ENCODE results near the gene PGM2. TPM values are rescaled to one million over a fixed set of nuclear protein-coding genes. Genes with fewer than 3 reads are reported as not detected.

Gene PGM2
- total and polyA plus RNA-seq, 5 experiments from 2014 or later = 17.3 to 22.0 (median 18.3) TPM

DNA sequence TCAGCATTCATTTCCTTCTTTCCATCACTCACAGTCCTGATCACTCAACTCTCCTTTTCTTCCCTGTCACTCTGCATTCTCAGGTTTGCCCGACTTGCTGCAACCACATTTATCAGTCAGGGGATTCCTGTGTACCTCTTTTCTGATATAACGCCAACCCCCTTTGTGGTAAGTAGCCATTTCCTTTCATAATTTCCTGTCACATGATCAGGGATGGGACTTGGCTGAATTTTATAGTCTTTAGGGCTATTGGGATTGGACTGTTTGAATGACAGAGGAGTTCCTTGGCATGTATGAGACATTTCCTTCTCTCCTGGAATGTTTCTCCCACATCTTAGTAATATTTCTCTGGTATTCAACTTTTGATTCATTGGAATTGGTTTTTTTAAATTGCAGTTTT, 11.0 kb downstream of the PGM2 start:
- POLR2A ChIA-PET = interaction anchor here (0.9 to 1.1 kb wide), 2 partner anchors 10 to 14 kb away, joined by 3 to 6 read pairs; partner anchors contain the start of gene PGM2
- no peaks in the 10 kb centered on the region for H3K9me3 Mint-ChIP-seq
- peak overlapping the region in 8 of 10 donors; percentile 8 to 49 (median 24) for H3K4me3 Mint-ChIP-seq
- H3K27ac Mint-ChIP-seq = peak overlapping the region in 6 of 10 donors; percentile 1 to 64 (median 42)
- DNase-seq = no peak
- peak; percentile 28 to 57 for ATAC-seq
- peaks cover 21 to 40% (median 25%) of the 10 kb centered on the region in 4 donors for H3K4me1 Mint-ChIP-seq
- peaks cover 10 to 82% (median 42%) of the 10 kb centered on the region in 3 donors for H3K36me3 Mint-ChIP-seq
- no peaks in the 10 kb centered on the region for H3K27me3 Mint-ChIP-seq

DNA sequence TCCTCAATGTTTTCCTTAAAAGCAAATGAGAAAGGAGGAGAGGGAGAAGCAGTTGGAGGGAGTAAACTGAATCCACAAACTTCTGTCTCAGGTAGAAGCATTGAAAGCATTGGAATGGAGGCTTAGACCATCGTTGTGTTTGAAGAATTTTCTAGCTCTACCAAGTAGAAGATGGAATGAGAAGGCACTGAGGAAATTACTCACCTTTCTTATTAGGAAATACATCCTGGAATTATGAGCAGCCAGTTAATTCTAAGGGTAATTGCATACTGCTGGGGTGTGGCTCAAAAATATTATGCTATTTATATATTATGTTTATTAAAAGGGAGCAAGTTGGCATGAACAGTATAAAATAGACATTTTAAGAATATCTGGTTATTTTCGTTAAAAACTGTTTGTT, 12.9 kb downstream of the PGM2 start:
- no peak overlapping the region for H3K4me3 Mint-ChIP-seq
- H3K4me1 Mint-ChIP-seq = peaks cover 21 to 35% (median 25%) of the 10 kb centered on the region in 4 donors
- H3K27ac Mint-ChIP-seq = no peak overlapping the region
- no peaks in the 10 kb centered on the region for H3K27me3 Mint-ChIP-seq
- POLR2A ChIA-PET = no interaction called here
- DNase-seq (no peak), ATAC-seq (no peak)
- H3K9me3 Mint-ChIP-seq = no peaks in the 10 kb centered on the region
- H3K36me3 Mint-ChIP-seq = peaks cover 10 to 83% (median 43%) of the 10 kb centered on the region in 3 donors

DNA sequence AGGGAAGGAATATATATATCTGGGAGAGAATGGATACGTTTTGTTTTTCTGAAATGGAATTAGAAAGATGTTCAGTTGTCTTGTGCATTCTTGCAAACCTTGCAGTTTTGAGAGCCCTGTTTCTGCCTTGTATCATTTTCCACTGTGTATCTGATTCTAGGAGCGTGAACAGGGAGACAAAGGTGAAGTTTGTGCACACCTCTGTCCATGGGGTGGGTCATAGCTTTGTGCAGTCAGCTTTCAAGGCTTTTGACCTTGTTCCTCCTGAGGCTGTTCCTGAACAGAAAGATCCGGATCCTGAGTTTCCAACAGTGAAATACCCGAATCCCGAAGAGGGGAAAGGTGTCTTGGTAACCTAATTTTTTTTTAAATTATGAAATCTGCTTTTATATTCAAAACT, 17.7 kb downstream of the PGM2 start:
- POLR2A ChIA-PET = no interaction called here
- peaks cover 13 to 85% (median 40%) of the 10 kb centered on the region in 3 donors for H3K36me3 Mint-ChIP-seq
- DNase-seq (no peak), ATAC-seq (no peak)
- H3K9me3 Mint-ChIP-seq = no peaks in the 10 kb centered on the region
- no peak overlapping the region for H3K27ac Mint-ChIP-seq
- H3K4me3 Mint-ChIP-seq = no peak overlapping the region
- no peaks in the 10 kb centered on the region for H3K27me3 Mint-ChIP-seq
- peaks cover 0 to 5% (median 2%) of the 10 kb centered on the region in 4 donors for H3K4me1 Mint-ChIP-seq

DNA sequence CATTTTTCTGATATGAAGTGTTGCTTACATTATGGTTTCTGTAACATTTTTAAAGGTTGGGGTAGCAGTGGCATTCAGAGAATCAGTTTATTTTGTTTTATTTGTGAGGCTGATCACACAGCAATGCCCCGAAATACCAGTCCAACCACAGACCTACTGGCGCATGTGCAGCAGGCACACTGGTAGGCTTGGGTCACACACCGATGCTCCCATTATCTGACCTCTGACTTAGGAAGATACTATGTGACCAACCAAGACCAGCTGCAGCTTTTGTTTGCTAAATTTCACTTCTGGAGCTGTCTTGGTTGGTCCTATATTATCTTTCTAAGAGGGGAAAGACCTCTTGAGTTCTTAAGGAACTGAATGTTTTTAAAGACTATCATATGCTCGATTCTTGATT, 18.7 kb downstream of the PGM2 start:
- H3K27ac Mint-ChIP-seq = no peak overlapping the region
- no peak for ATAC-seq
- H3K9me3 Mint-ChIP-seq = no peaks in the 10 kb centered on the region
- H3K27me3 Mint-ChIP-seq = no peaks in the 10 kb centered on the region
- peaks cover 13 to 82% (median 35%) of the 10 kb centered on the region in 3 donors for H3K36me3 Mint-ChIP-seq
- H3K4me3 Mint-ChIP-seq = no peak overlapping the region
- peaks cover 0 to 5% (median 2%) of the 10 kb centered on the region in 4 donors for H3K4me1 Mint-ChIP-seq
- DNase-seq = no peak
- POLR2A ChIA-PET = no interaction called here

DNA sequence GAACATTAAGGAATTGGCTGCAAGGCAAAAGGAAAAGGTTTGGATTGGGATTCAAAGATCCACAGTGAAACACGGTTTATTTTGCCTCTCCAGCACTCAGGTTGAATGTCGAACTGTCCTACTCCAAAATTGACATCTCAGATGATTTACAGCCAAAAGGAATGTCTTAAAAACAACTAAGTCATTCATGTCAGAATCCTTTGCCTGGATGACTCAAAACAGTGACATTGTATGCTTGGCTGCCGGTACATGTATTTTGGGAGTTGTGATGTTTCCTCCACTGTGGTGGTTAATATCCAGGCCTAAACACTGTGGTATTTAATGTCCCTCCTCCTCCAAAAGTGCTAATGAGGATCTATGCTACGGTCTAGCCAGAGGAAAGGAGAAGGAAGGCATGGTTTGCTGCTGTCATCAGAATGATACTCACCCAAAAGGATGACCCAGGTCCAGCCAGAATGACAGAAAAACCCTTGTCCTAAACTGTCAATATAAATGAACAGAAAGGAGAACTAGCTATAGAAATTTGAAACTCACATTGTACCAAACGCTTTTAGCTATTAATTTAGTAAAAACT, 20.9 kb downstream of the PGM2 start:
- DNase-seq (no peak), ATAC-seq (no peak)
- POLR2A ChIA-PET = no interaction called here
- Mint-ChIP-seq H3K4me3 (no peak overlapping the region), H3K36me3 (peaks cover 9 to 84% (median 31%) of the 10 kb centered on the region in 3 donors), H3K27ac (peak overlapping the region in 1 of 10 donors; percentile 22), H3K9me3 (no peaks in the 10 kb centered on the region), H3K4me1 (peaks cover 0 to 6% (median under 1%) of the 10 kb centered on the region in 4 donors), H3K27me3 (no peaks in the 10 kb centered on the region)

DNA sequence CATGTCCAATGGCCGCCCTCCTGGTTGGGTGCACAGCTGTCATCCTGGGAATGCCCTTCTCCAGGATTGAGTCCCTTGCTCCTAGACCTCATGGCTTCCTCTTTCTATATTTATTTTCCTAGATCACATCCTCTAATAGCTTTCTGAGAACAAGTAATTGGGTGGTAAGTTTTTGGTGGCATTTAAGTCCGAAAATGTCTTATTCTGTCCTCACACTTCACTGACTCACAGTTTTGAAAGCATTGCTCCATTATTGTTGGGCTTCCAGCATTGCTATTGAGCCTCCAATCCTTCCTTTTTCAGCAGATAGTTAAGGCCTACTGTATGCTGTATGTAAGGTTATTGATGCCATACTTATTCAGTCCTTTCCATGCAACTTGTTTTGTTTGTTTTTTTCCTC, 25.9 kb downstream of the PGM2 start:
- Mint-ChIP-seq H3K4me3 (no peak overlapping the region), H3K36me3 (peaks cover 2 to 81% (median 26%) of the 10 kb centered on the region in 3 donors), H3K9me3 (no peaks in the 10 kb centered on the region), H3K27me3 (no peaks in the 10 kb centered on the region), H3K27ac (peak overlapping the region in 1 of 10 donors; percentile 81), H3K4me1 (peaks cover 0 to 3% (median 1%) of the 10 kb centered on the region in 4 donors)
- DNase-seq (no peak), ATAC-seq (no peak)
- POLR2A ChIA-PET = no interaction called here

DNA sequence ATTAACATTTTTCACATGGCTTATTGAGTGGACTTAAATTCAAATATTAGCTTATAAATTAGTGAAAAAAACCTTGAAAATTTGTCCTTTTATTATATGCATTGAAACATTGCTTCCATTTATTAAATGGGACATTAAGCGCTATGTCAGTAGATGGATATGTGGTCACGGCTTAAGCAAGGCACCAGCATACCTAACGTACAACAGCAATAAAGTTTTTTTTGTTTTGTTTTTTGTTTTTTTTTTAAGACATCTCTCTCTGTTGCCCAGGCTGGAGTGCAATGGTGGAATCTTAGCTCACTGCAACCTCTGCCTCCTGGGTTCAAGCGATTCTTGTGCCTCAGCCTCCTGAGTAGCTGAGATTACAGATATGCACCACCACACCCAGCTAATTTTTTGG, 31.6 kb downstream of the PGM2 start:
- Mint-ChIP-seq H3K36me3 (peaks cover 0 to 75% (median 18%) of the 10 kb centered on the region in 3 donors), H3K4me3 (no peak overlapping the region), H3K27ac (no peak overlapping the region), H3K27me3 (no peaks in the 10 kb centered on the region), H3K4me1 (no peaks in the 10 kb centered on the region), H3K9me3 (no peaks in the 10 kb centered on the region)
- POLR2A ChIA-PET = interaction anchor here (0.7 kb wide), 1 partner anchor 33 kb away, joined by 3 read pairs; no protein-coding TSS in a partner anchor
- no peak for DNase-seq
- ATAC-seq = no peak

DNA sequence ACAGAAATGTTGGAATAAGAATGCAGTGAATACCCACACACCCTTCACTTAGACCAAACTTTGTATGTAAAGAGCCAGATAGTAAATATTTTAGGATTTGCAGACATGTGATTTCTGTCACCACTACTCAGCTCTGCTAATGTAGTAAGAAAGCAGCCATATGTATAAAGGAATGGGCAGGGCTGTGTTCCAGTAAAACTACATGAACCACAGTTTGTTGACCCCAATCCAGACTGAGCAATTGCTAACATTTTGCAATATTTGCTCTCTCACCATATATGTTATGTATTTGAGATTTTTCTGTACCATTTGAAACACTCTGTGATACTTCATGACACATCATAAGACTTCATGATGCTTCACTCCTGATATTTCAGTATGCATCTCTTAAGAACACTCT, 32.4 kb downstream of the PGM2 start:
- Mint-ChIP-seq H3K27ac (no peak overlapping the region), H3K9me3 (no peaks in the 10 kb centered on the region), H3K4me3 (no peak overlapping the region), H3K27me3 (no peaks in the 10 kb centered on the region), H3K36me3 (peaks cover 0 to 74% (median 24%) of the 10 kb centered on the region in 3 donors), H3K4me1 (no peaks in the 10 kb centered on the region)
- ATAC-seq (no peak), DNase-seq (no peak)
- POLR2A ChIA-PET = interaction anchor here (0.7 kb wide), 1 partner anchor 32 kb away, joined by 3 read pairs; no protein-coding TSS in a partner anchor

DNA sequence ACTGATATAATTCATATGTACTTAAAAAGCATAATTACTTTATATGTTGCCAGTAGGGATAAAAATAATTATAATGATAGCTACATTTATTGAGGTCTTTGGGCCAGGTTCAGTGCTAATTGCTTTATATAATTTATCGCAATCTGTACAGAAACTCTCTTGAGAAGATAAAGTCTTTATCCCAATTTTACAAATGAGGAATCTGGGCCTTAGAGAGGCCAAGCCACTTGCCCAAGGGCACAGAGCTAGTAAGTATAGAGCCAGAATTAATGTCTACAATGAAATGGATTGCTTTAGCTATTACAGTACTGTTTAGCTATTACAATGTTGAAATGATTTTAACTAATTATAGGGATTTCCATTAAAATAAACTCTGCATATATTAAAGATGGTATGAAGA, 33.8 kb downstream of the PGM2 start:
- Mint-ChIP-seq H3K36me3 (peaks cover 0 to 63% (median 25%) of the 10 kb centered on the region in 3 donors), H3K4me3 (no peak overlapping the region), H3K27me3 (no peaks in the 10 kb centered on the region), H3K4me1 (peaks cover 0 to 8% (median 0%) of the 10 kb centered on the region in 4 donors), H3K27ac (no peak overlapping the region), H3K9me3 (no peaks in the 10 kb centered on the region)
- no peak for ATAC-seq
- DNase-seq = no peak
- POLR2A ChIA-PET = no interaction called here

DNA sequence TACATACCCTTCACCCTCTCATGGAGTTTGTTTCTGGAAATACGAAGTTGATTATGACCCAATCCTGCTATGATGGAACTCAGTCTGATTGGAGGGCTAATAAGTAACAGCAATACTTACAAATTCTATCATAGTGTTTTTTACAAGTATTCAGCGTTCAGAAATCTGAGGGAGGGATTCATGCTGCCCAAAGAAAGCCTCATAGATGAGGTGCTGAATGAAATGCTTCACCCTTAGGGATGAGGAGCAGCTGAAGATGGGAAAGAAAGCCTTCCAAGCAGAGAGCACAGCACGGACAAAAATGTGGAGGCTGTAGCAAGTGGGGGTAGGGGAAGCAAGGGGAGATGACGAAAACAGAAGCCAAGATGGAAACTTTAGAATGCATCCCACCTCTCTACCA, 36.5 kb downstream of the PGM2 start:
- no peak for DNase-seq
- no peak for ATAC-seq
- POLR2A ChIA-PET = no interaction called here
- Mint-ChIP-seq H3K9me3 (no peaks in the 10 kb centered on the region), H3K36me3 (peaks cover 7 to 55% (median 22%) of the 10 kb centered on the region in 3 donors), H3K27me3 (no peaks in the 10 kb centered on the region), H3K27ac (no peak overlapping the region), H3K4me1 (peaks cover 0 to 14% (median under 1%) of the 10 kb centered on the region in 4 donors), H3K4me3 (no peak overlapping the region)

DNA sequence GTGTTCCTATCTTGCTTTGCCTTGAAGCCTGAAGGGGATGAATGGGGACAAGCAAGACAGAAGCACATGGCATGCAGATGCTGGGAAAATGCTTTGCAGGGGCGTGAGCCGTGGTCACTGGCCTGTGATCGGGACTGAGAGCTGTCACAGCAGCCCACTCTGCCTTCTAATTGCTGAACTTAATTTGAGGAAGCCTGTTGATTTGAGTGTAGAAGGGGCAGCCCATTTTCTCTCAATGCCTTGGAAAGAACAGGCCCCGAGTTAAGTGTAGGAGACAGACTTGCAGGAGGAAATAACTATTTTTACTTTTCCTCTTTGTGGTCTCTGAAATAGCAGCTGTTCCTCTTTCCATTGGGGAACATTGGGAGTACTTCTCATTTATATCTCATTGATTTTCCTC, 38.3 kb downstream of the PGM2 start:
- peaks cover 7 to 48% (median 23%) of the 10 kb centered on the region in 3 donors for H3K36me3 Mint-ChIP-seq
- peaks cover 0 to 14% (median under 1%) of the 10 kb centered on the region in 4 donors for H3K4me1 Mint-ChIP-seq
- H3K4me3 Mint-ChIP-seq = no peak overlapping the region
- DNase-seq (no peak), ATAC-seq (no peak)
- no peak overlapping the region for H3K27ac Mint-ChIP-seq
- POLR2A ChIA-PET = no interaction called here
- H3K27me3 Mint-ChIP-seq = no peaks in the 10 kb centered on the region
- no peaks in the 10 kb centered on the region for H3K9me3 Mint-ChIP-seq

DNA sequence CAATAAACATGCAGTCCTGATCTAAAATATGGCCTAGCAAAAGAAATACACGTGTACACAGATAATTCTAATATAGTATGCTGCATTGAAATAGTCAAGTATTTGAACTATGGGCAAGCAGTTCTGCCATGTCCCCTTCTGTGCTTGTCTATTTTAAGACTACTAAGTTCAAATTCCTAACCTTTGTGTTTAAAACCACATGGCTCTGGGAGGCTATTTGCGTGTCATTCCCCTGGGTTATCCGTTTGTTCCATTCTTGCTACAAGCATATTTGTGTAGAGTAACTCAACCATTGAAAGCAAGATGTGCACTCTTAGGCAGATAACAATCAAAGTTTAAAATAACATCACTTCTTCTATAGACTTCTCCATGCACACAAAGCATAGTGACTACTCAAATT, 39.0 kb downstream of the PGM2 start:
- ATAC-seq (no peak), DNase-seq (no peak)
- Mint-ChIP-seq H3K27ac (no peak overlapping the region), H3K36me3 (peaks cover 7 to 46% (median 23%) of the 10 kb centered on the region in 3 donors), H3K9me3 (no peaks in the 10 kb centered on the region), H3K4me1 (peaks cover 0 to 14% (median under 1%) of the 10 kb centered on the region in 4 donors), H3K27me3 (no peaks in the 10 kb centered on the region), H3K4me3 (no peak overlapping the region)
- POLR2A ChIA-PET = no interaction called here

DNA sequence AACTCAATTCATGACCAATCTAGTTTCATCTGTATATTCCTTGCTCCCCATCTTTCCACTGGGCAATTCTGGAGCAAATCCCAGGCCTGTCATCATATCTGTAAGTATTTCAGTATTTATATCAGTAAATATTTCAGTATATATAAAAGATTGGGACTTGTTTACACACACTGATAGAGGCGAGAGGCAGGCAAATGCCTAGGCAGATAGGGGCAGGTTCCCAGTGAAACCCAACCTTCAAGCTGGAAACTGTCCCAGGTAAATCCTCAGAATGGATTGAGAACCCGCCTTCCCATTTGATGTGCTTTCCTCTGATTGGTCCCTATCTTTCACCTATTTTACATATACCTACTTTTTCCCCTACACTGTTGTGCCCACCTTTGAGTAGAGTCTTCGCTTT, 40.6 kb downstream of the PGM2 start:
- Mint-ChIP-seq H3K9me3 (no peaks in the 10 kb centered on the region), H3K27ac (no peak overlapping the region), H3K27me3 (no peaks in the 10 kb centered on the region), H3K4me3 (no peak overlapping the region), H3K36me3 (peaks cover 7 to 31% (median 18%) of the 10 kb centered on the region in 3 donors), H3K4me1 (peaks cover 3 to 21% (median 4%) of the 10 kb centered on the region in 4 donors)
- POLR2A ChIA-PET = no interaction called here
- no peak for ATAC-seq
- no peak for DNase-seq

DNA sequence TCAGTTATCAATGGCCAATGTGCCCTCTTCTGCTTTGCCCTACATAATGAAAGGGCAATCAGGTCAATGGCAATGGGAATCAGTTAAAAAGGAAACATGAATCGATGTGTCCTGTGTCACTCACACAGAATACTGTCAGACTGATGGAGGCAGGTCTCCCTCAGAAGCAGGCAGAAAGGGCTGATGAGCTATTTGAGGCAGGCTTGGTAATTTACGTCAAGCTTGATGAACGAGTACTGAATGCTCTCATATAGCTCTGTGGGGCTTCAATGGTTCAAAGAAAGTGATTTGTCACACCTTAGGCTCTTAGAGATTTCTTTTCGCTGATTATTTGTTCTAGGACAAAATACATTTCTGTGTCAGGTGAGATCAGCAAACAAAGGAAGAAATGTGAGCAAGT, 41.8 kb downstream of the PGM2 start:
- DNase-seq (no peak), ATAC-seq (no peak)
- Mint-ChIP-seq H3K27ac (no peak overlapping the region), H3K4me3 (no peak overlapping the region), H3K27me3 (no peaks in the 10 kb centered on the region), H3K4me1 (peaks cover 3 to 31% (median 12%) of the 10 kb centered on the region in 4 donors), H3K36me3 (peaks cover 7 to 22% (median 16%) of the 10 kb centered on the region in 3 donors), H3K9me3 (no peaks in the 10 kb centered on the region)
- POLR2A ChIA-PET = no interaction called here

Data from naive thymus-derived CD8-positive, alpha-beta T cell (primary cell).